K562 (cell line): Measurements from ENCODE around the gene THBS2.

Source experiments
- EZH2 ChIP-seq: IDR thresholded peaks from 2 replicates; pipeline ENCODE4 v1.6.1; 2012; ENCODE audit warnings: low read depth, mild to moderate bottlenecking, inconsistent platforms, low read length, borderline replicate concordance
- HNRNPUL1 ChIP-seq: fragments of 200-400 bp; formaldehyde crosslinking; IDR thresholded peaks from 2 replicates; pipeline ENCODE4 v1.6.1; 2017; ENCODE audit warnings: low read length
- POLR3A ChIP-seq: IDR thresholded peaks from 2 replicates; pipeline ENCODE4 v1.6.1; 2011; ENCODE audit warnings: borderline replicate concordance, mild to moderate bottlenecking, moderate library complexity; ENCODE audit not compliant: insufficient read length, insufficient read depth; ENCODE audit errors: extremely low read depth
- POU5F1 ChIP-seq: fragments of 150-350 bp; IDR thresholded peaks from 2 replicates; pipeline ENCODE4 v1.6.1; 2014; ENCODE audit warnings: borderline replicate concordance, low read length, low read depth, mild to moderate bottlenecking; ENCODE audit not compliant: partially characterized antibody
- ZNF699 ChIP-seq: fragments of 250-450 bp; sonication (Bioruptor Pico); IDR thresholded peaks from 2 replicates; pipeline ENCODE4 v1.8.0; 2021; ENCODE audit warnings: mild to moderate bottlenecking, moderate library complexity; ENCODE audit not compliant: insufficient replicate concordance
- TF ChIP-seq, protein P1 (sequence below): sonication (generic); formaldehyde crosslinking; IDR thresholded peaks from 2 replicates; pipeline ENCODE4 v1.9.0; 2022; ENCODE audit warnings: mild to moderate bottlenecking, missing genetic modification reagents
- TF ChIP-seq, protein P2 (sequence below), 3 experiments: IDR thresholded peaks in 2 of 3; conservative IDR thresholded peaks in 1 of 3; 2 replicates each; pipeline ENCODE4 v1.5.1; 2011 to 2012; ENCODE audit warnings: low read length in 3 of 3, mild to moderate bottlenecking in 3 of 3, control low read depth in 2 of 3, improper control_type of control experiment in 1 of 3, inconsistent platforms in 1 of 3, low read depth in 1 of 3, mixed read lengths in 1 of 3, moderate library complexity in 1 of 3; ENCODE audit not compliant: insufficient read depth in 2 of 3

DNA sequence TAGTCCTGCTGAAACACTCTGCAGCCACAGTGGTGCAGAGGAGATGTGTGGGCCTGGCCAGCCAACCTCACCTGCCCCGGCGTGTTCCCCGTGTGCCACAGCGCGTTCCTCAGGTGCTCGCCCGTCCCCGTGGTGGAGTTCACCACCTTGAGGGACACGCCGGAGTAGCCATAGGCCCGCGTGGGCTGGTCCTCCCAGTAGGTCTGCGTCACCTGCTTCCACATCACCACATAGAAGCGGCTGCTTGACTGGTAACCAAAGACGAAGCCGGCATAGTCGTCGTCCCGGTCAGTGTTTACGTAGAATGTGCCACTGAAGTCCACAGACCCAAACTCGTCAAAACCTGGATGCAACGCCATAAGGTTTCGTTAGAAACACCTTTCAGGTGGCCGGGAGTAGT lies 31.5 kb downstream of the THBS2 start:
- TF ChIP-seq EZH2 (no peak), POLR3A (no peak), HNRNPUL1 (no peak), POU5F1 (no peak), ZNF699 (CRISPR knock-in tag) (no peak)
- TF ChIP-seq, protein P1, sequence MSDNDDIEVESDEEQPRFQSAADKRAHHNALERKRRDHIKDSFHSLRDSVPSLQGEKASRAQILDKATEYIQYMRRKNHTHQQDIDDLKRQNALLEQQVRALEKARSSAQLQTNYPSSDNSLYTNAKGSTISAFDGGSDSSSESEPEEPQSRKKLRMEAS, result no peak
- TF ChIP-seq, protein P2, sequence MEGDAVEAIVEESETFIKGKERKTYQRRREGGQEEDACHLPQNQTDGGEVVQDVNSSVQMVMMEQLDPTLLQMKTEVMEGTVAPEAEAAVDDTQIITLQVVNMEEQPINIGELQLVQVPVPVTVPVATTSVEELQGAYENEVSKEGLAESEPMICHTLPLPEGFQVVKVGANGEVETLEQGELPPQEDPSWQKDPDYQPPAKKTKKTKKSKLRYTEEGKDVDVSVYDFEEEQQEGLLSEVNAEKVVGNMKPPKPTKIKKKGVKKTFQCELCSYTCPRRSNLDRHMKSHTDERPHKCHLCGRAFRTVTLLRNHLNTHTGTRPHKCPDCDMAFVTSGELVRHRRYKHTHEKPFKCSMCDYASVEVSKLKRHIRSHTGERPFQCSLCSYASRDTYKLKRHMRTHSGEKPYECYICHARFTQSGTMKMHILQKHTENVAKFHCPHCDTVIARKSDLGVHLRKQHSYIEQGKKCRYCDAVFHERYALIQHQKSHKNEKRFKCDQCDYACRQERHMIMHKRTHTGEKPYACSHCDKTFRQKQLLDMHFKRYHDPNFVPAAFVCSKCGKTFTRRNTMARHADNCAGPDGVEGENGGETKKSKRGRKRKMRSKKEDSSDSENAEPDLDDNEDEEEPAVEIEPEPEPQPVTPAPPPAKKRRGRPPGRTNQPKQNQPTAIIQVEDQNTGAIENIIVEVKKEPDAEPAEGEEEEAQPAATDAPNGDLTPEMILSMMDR (IDR thresholded peaks at IDR 0.05 in 2 of 3, conservative IDR thresholded peaks at IDR 0.05 in 1 of 3; ENCODE audit: insufficient read depth in 2 of 3, low read depth in 1 of 3, low read length in 3 of 3), result no peak
